ENCODE data around the gene ATRIP.

Gene ATRIP

DNA sequence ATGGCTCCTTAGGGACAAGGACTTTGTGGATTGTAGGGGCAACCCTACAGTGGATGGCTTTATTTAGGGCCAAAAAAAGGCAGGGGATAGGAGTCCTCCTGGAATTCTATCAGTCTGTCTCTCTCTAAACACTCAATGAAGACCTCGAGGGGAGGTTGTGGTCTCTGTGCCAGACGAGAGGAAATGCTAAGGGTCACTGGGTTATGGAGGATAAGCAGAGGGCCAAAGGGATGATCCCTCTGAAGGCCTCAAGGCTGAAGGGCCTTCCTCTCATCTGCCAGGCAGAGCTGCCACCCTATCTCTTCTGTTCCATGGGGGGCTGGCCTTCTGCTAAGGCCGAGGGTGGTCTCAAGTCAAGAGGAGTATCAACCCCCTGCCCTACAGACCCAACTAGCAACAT, 43.6 kb upstream of the ATRIP start:
- H3K9ac ChIP-seq (ENCODE audit: insufficient read length), result no peak overlapping the region
- H3K4me3 ChIP-seq, result no peak overlapping the region
- H3K27ac ChIP-seq, result no peak overlapping the region
- TF ChIP-seq FOXP2 (optimal IDR thresholded peaks at IDR 0.05; ENCODE audit: control extremely low read depth, extremely low read length, insufficient read depth) (no peak), EZH2 (IDR thresholded peaks at IDR 0.05) (no peak), POLR2AphosphoS5 (IDR thresholded peaks at IDR 0.05; ENCODE audit: borderline replicate concordance, low read depth, low read length) (no peak)
- no peaks in the 10 kb centered on the region for H3K36me3 ChIP-seq (ENCODE audit: insufficient read depth, low read length)
- DNase-seq (ENCODE audit: low read depth, low spot score), result no peak
- H3K9me3 ChIP-seq (ENCODE audit: low read depth, low read length), result no peaks in the 10 kb centered on the region

GRCh38 chr3:48403533-48404439, 42.8 kb upstream of the ATRIP start:
- Histone ChIP-seq H3K27ac (no peak overlapping the region), H3K36me3 (ENCODE audit: insufficient read depth, low read length) (no peaks in the 10 kb centered on the region), H3K9ac (ENCODE audit: insufficient read length) (no peak overlapping the region)

GRCh38 chr3:48404440-48405342, 41.8 kb upstream of the ATRIP start:
- no peak for DNase-seq (ENCODE audit: low read depth, low spot score)
- Histone ChIP-seq H3K9me3 (ENCODE audit: low read depth, low read length) (no peaks in the 10 kb centered on the region), H3K36me3 (ENCODE audit: insufficient read depth, low read length) (no peaks in the 10 kb centered on the region), H3K9ac (ENCODE audit: insufficient read length) (no peak overlapping the region), H3K4me3 (no peak overlapping the region), H3K27ac (no peak overlapping the region)
- TF ChIP-seq EZH2 (IDR thresholded peaks at IDR 0.05) (no peak), POLR2AphosphoS5 (IDR thresholded peaks at IDR 0.05; ENCODE audit: borderline replicate concordance, low read depth, low read length) (no peak), FOXP2 (optimal IDR thresholded peaks at IDR 0.05; ENCODE audit: control extremely low read depth, extremely low read length, insufficient read depth) (no peak)

More at GRCh38 chr3:48403533-48404439, 42.8 kb upstream of the ATRIP start:
- Histone ChIP-seq H3K4me3 (no peak overlapping the region), H3K9me3 (ENCODE audit: low read depth, low read length) (no peaks in the 10 kb centered on the region)
- DNase-seq (ENCODE audit: low read depth, low spot score), result no peak
- TF ChIP-seq FOXP2 (optimal IDR thresholded peaks at IDR 0.05; ENCODE audit: control extremely low read depth, extremely low read length, insufficient read depth), result no peak
- no peak for TF ChIP-seq EZH2 (IDR thresholded peaks at IDR 0.05)
- no peak for TF ChIP-seq POLR2AphosphoS5 (IDR thresholded peaks at IDR 0.05; ENCODE audit: borderline replicate concordance, low read depth, low read length)

- no peak overlapping the region for H3K9ac ChIP-seq (ENCODE audit: insufficient read length)
- no peak overlapping the region for H3K27ac ChIP-seq
- H3K4me3 ChIP-seq, result no peak overlapping the region
- TF ChIP-seq FOXP2 (optimal IDR thresholded peaks at IDR 0.05; ENCODE audit: control extremely low read depth, extremely low read length, insufficient read depth) (no peak), POLR2AphosphoS5 (IDR thresholded peaks at IDR 0.05; ENCODE audit: borderline replicate concordance, low read depth, low read length) (no peak), EZH2 (IDR thresholded peaks at IDR 0.05) (no peak)
- H3K9me3 ChIP-seq (ENCODE audit: low read depth, low read length), result no peaks in the 10 kb centered on the region
- no peak for DNase-seq (ENCODE audit: low read depth, low spot score)
- no peaks in the 10 kb centered on the region for H3K36me3 ChIP-seq (ENCODE audit: insufficient read depth, low read length)
Observed at GRCh38 chr3:48405343-48405881, 41.1 kb upstream of the ATRIP start.

DNA sequence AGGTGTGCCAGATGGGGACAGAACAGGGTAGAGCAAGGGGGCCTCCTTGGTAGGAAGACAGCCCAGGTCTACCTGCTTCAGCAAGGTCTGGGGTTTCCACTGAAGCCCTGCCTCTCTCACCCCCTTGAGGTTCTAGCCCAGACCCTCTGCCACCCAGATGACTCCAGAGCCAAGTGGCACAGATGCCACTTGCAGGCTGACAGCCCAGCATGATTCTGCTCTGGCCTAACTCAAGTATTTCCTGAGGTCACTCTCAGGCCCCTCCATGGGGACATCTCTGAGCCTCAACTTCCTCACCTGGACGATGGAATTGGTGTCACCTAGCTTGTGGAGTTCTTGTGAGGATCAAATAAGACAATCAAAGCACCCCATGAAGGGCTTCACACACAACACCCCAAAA, 40.6 kb upstream of the ATRIP start:
- Histone ChIP-seq H3K4me3 (no peak overlapping the region), H3K27ac (no peak overlapping the region), H3K9me3 (ENCODE audit: low read depth, low read length) (no peaks in the 10 kb centered on the region), H3K9ac (ENCODE audit: insufficient read length) (no peak overlapping the region), H3K36me3 (ENCODE audit: insufficient read depth, low read length) (no peaks in the 10 kb centered on the region)
- no peak for DNase-seq (ENCODE audit: low read depth, low spot score)
- no peak for TF ChIP-seq FOXP2 (optimal IDR thresholded peaks at IDR 0.05; ENCODE audit: control extremely low read depth, extremely low read length, insufficient read depth)

DNA sequence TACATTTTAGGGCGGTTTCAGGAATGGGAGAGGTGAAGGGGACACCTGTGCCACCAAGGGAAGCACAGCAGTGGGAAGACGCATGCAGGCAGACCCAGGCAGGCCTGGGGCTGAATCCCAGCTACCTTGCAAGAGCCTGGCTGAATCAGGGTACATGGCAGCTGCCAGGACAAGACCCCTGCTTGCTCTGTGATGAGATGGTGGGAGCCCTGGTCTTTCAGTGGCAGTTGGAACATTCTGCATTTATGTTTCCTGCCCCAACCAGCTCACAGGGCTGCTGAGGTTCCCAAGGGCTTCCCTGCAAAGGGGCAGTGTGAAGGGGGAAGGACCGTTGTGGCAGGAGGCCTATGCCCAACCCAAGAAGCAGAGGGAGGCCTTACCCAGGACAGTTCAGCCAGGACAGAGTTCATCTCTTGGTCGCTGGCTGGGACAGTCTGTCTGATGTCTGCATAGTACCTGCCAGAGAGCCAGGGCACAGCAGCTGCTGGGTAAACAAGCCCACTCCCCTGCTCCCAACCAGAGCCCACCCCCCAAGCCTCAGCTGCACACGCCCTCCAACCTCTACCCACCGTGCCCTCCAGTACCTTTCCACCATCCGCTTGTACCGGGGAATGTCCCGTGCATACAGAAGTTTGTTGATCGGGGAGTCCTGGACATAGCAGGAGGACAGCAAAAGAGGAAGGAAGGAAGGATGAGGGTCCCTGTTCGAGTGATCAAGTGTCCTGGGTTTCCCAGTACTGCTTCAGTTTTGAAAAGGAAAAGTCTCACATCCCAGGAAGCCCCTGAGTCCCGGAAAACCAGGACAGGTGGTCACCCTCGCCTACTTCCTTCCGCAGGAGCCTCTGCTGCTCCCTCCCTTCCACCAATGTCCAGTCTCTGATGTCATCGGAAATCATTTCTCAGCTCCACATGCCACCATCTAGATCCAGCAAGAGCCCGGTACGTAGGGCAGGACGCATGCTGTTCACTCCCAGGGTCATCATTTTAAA, 39.8 kb upstream of the ATRIP start:
- H3K4me3 ChIP-seq, result no peak overlapping the region
- no peak for DNase-seq (ENCODE audit: low read depth, low spot score)
- H3K9ac ChIP-seq (ENCODE audit: insufficient read length), result no peak overlapping the region
- no peak for TF ChIP-seq FOXP2 (optimal IDR thresholded peaks at IDR 0.05; ENCODE audit: control extremely low read depth, extremely low read length, insufficient read depth)
- TF ChIP-seq EZH2 (IDR thresholded peaks at IDR 0.05), result no peak
- no peak for TF ChIP-seq POLR2AphosphoS5 (IDR thresholded peaks at IDR 0.05; ENCODE audit: borderline replicate concordance, low read depth, low read length)
- H3K36me3 ChIP-seq (ENCODE audit: insufficient read depth, low read length), result no peaks in the 10 kb centered on the region
- no peak overlapping the region for H3K27ac ChIP-seq
- H3K9me3 ChIP-seq (ENCODE audit: low read depth, low read length), result no peaks in the 10 kb centered on the region

- no peak for TF ChIP-seq POLR2AphosphoS5 (IDR thresholded peaks at IDR 0.05; ENCODE audit: borderline replicate concordance, low read depth, low read length)
- TF ChIP-seq FOXP2 (optimal IDR thresholded peaks at IDR 0.05; ENCODE audit: control extremely low read depth, extremely low read length, insufficient read depth), result no peak
- TF ChIP-seq EZH2 (IDR thresholded peaks at IDR 0.05), result no peak
- no peak overlapping the region for H3K27ac ChIP-seq
- DNase-seq (ENCODE audit: low read depth, low spot score), result no peak
- no peak overlapping the region for H3K9ac ChIP-seq (ENCODE audit: insufficient read length)
- no peak overlapping the region for H3K4me3 ChIP-seq
- H3K9me3 ChIP-seq (ENCODE audit: low read depth, low read length), result no peaks in the 10 kb centered on the region
- no peaks in the 10 kb centered on the region for H3K36me3 ChIP-seq (ENCODE audit: insufficient read depth, low read length)
Observed at GRCh38 chr3:48407542-48408099, 38.9 kb upstream of the ATRIP start.
